NT2/D1 (cell line): ENCODE measurements around the gene NUP133.

Source experiments
- SUZ12 ChIP-seq: IDR thresholded peaks from 2 replicates; pipeline ENCODE4 v1.6.1; 2011; ENCODE audit not compliant: insufficient read length, insufficient read depth; ENCODE audit errors: extremely low read depth
- ZNF274 ChIP-seq: IDR thresholded peaks from 2 replicates; pipeline ENCODE4 v1.6.1; 2011; ENCODE audit warnings: mild to moderate bottlenecking, low read depth, low read length

DNA sequence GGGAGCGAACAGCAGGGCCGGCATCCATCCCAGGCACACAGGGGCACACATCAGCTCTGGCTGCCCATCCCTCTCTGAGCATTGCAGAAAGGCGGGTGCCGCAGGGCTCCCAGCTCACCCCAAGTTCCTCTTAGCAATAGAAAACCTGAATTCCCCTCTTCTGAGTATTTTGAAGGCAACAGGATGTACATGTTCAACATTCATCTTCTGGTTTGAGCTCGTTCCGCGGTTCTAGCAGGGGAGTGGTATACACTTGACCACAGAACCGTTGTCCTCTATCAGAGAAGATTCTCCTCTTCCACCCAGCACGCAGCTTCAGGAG lies 97.8 kb downstream of the NUP133 start:
- no peak for TF ChIP-seq ZNF274
- no peak for TF ChIP-seq SUZ12
